ENCODE results near the gene TWSG1.
"Not testable (repeated sequence)": the region's sequence is repeated elsewhere in the genome, so short reads cannot be mapped to it uniquely, and the experiment has no call there.

Gene TWSG1

GRCh38 chr18:9400197-9400596 lies 65.6 kb downstream of the TWSG1 start:
- no peak for FAIRE-seq

- FAIRE-seq = no peak
Measured at GRCh38 chr18:9401176-9401575, 66.6 kb downstream of the TWSG1 start.

- FAIRE-seq = not testable (repeated sequence)
Measured at GRCh38 chr18:9402358-9403007, 67.9 kb downstream of the TWSG1 start.

GRCh38 chr18:9403795-9404564 lies 69.4 kb downstream of the TWSG1 start:
- no peak for FAIRE-seq

- FAIRE-seq = no peak
Measured at GRCh38 chr18:9404565-9405060, 70.0 kb downstream of the TWSG1 start.

- no peak for FAIRE-seq
Measured at GRCh38 chr18:9405130-9405529, 70.6 kb downstream of the TWSG1 start.

GRCh38 chr18:9405977-9406376 lies 71.4 kb downstream of the TWSG1 start:
- no peak for FAIRE-seq

- no peak for FAIRE-seq
Measured at GRCh38 chr18:9410515-9410914, 75.9 kb downstream of the TWSG1 start.

GRCh38 chr18:9413576-9413975 lies 79.0 kb downstream of the TWSG1 start:
- FAIRE-seq = no peak

- FAIRE-seq = no peak
Measured at GRCh38 chr18:9416563-9417072, 82.0 kb downstream of the TWSG1 start.

GRCh38 chr18:9417073-9417851 lies 82.7 kb downstream of the TWSG1 start:
- FAIRE-seq = no peak

GRCh38 chr18:9418047-9418690 lies 83.6 kb downstream of the TWSG1 start:
- FAIRE-seq = no peak

GRCh38 chr18:9419956-9420631 lies 85.5 kb downstream of the TWSG1 start:
- FAIRE-seq = no peak

GRCh38 chr18:9421096-9421900 lies 86.7 kb downstream of the TWSG1 start:
- no peak for FAIRE-seq

- FAIRE-seq = no peak
Measured at GRCh38 chr18:9421901-9422327, 87.3 kb downstream of the TWSG1 start.

GRCh38 chr18:9422816-9423519 lies 88.4 kb downstream of the TWSG1 start:
- no peak for FAIRE-seq

- FAIRE-seq = not testable (repeated sequence)
Measured at GRCh38 chr18:9423648-9424047, 89.1 kb downstream of the TWSG1 start.

- FAIRE-seq = not testable (repeated sequence)
Measured at GRCh38 chr18:9424235-9424634, 89.7 kb downstream of the TWSG1 start.

GRCh38 chr18:9426753-9427152 lies 92.2 kb downstream of the TWSG1 start:
- FAIRE-seq = no peak

GRCh38 chr18:9428301-9428706 lies 93.7 kb downstream of the TWSG1 start:
- FAIRE-seq = no peak

Measured in colon (tissue), 2 donors.